GM12874 (cell line): Measurements from ENCODE around the gene DENND4A.

Experiments
- TF ChIP-seq, protein P1 (sequence below): IDR thresholded peaks from 2 replicates; pipeline ENCODE4 v1.5.1; 2011; ENCODE audit warnings: low read depth, mild to moderate bottlenecking, control low read depth, low read length, moderate library complexity; ENCODE audit not compliant: insufficient read depth

Gene DENND4A

DNA sequence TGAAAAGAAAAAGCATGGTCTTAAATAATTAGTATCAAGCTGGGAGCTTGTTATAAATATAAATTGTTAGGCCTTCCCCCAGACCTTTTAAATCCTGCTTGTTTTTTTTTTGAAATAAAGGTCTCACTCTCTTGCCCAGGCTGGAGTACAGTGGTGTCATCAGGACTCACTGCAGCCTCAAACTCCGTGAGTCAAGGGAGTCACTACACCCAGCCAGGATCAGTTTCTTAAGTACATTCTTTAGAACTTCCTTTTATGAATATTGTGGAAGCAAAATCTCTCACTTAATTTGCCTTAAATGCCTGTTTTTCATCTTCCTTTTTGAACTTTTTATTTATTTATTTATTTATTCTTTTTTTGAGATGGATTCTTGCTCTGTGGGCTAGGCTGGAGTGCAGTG is 20.8 kb upstream of the DENND4A start:
- TF ChIP-seq, protein P1, sequence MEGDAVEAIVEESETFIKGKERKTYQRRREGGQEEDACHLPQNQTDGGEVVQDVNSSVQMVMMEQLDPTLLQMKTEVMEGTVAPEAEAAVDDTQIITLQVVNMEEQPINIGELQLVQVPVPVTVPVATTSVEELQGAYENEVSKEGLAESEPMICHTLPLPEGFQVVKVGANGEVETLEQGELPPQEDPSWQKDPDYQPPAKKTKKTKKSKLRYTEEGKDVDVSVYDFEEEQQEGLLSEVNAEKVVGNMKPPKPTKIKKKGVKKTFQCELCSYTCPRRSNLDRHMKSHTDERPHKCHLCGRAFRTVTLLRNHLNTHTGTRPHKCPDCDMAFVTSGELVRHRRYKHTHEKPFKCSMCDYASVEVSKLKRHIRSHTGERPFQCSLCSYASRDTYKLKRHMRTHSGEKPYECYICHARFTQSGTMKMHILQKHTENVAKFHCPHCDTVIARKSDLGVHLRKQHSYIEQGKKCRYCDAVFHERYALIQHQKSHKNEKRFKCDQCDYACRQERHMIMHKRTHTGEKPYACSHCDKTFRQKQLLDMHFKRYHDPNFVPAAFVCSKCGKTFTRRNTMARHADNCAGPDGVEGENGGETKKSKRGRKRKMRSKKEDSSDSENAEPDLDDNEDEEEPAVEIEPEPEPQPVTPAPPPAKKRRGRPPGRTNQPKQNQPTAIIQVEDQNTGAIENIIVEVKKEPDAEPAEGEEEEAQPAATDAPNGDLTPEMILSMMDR: no peak

DNA sequence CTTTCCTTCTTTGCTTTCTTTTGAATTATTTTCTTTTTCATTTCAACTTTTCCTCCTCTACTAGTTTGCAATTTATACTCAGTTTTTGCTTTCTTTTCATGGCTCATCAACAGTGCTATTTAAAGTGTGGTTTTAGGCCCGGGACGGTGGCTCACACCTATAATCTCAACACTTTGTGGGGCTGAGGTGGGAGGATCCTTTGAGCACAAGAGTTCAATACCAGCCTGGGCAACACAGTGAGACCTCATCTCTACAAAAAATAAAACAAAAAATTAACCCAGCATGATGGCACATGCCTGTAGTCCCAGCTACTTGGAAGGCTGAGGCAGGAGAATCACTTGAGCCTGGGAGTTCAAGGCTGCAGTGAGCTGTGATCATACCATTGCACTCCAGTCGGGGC is 20.4 kb upstream of the DENND4A start:
- TF ChIP-seq, protein P1: no peak

DNA sequence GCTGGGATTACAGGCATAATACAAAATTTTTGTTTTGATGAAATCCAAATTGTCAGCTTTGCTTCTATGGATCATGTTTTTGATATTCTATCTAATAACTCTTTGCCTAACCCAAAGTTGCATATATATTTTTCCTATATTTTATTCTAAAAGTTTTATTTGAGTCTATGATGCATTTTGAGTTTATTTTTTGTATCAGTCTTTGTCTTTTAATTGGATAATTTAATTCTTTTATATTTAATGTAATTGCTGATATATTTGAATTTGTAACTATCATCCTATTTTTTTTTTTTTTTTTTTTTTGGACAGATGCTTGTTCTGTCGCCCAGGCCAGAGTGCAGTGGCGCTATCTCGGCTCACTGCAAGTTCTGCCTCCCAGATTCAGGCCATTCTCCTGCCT is 19.7 kb upstream of the DENND4A start:
- TF ChIP-seq, protein P1: no peak

DNA sequence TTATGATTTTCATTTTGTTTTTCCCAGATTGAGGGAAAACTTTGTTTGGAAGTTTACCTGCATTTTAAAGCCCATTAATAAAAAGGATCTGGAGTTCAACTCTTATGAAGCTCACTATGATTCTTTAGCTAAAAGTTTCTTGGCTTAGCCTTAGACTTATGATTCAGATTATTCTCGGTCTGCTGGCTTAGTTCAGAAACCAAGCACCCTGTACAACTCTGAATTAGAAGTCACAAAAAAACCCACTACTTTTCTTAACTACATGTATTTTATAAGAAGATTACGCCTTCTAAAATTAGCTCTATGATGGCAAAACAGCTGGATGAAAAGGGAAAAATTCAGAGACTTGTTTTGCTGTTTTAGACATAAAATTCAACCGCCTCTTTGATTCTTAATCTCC is 14.3 kb upstream of the DENND4A start:
- TF ChIP-seq, protein P1: no peak

DNA sequence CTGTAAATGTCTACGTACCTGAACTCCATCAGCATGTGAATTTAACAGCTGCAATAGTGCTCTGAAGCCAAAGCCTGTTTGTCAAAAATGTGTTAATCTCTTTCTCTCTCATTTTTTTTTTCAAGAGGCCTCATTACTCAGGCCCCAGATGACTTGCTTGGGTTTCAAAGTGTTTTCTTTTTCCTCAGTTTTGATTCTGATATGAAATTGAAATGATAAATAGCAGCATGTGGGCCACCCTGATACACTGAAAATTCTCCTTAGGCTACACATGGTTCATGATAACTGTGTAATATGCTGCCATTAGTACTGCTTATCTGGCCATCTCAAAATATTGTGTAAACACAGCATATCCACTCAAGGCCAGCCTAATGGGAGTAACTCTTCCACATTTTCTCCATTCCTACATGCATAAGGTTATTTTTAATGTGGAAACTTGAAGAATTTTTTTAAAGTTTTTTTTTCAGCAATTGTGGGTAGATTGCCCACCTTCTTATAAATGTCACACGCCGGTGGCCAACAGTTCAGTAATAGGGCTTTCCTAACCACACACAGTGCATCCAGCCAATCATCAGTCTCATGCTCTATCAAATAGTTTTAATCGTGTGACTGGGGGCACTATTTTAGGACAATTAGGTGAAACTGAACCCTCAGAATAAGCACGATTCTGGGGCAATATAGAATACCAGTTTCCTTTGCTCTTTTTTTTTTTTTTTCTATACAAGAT is 13.1 kb upstream of the DENND4A start:
- TF ChIP-seq, protein P1: no peak

DNA sequence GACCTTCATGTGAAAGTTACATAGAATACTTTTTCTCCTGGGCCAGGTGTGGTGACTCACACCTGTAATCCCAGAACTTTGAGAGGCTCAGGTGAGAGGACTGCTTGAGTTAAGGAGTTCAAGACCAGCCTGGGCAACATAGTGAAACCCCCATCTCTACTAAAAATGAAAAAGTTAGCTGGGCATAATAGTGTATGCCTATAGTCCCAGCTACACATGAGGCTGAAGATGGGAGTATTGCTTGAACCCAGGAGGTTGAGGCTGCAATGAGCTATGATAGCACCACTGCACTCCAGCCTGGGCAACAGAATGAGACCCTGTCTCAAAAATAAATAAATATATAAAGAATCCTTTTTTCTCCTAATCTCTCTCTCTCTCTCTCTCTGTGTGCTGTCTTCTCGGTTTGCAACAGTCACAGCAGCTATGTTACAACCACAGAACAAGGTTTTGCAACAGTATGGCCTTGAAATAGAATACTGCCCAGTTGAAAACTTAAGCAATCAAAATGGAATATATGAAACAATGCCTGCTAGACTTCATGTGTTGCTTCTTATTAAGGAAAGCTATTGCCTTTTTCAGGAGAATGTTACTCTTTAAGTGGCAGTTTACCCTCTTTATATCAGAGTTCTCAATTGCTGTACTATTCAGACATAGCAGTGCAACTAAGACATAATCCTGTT is 12.3 kb upstream of the DENND4A start:
- TF ChIP-seq, protein P1: no peak

DNA sequence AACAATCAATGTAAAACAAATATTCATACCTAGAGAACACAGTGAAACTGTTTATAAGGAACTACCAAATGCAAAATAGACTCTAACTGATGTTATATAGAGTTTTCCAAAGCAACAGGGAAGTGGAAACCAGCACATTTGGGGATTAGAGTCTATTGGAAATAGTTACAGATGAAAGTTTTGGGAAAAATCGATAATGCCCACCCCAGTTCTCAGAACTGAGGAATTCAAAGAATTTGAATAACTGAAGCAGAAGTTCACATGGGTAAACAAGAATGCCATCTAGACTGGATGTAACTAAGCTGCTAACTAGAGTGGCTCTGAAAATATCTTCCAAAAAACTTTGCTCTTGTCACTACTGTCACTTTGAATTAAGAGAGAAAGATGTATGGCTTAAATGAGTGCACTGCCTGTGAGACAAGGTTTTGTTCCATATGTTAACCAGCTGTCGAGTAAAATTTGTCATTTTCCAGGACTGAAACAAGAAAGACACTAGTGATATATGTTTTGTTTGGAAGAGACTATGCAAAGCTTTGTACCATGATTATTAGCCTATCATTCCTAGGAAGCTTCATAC is 9.2 kb upstream of the DENND4A start:
- TF ChIP-seq, protein P1: no peak
